Cardiac muscle cell (in vitro differentiated cells and primary cell): ENCODE data around the gene AAGAB. TPM values are rescaled to one million over a fixed set of nuclear protein-coding genes. Genes with fewer than 3 reads are reported as not detected.

Experiments used
- DNase-seq, 2 donors: peaks; one replicate each; pipeline versions ENCODE4 v3.0.0 to v3.0.0-alpha.2; 2010 to 2017; ENCODE audit warnings: low read depth in 1 of 2, low spot score in 1 of 2
- H3K27ac ChIP-seq: fragments of 200-600 bp; sonication (generic); 2 replicates; pipeline ENCODE4 v1.5.1; 2016
- H3K27me3 ChIP-seq: fragments of 200-600 bp; sonication (generic); 2 replicates; pipeline ENCODE4 v1.6.0; 2016; ENCODE audit warnings: control low read depth
- H3K36me3 ChIP-seq: fragments of 200-600 bp; sonication (generic); 2 replicates; pipeline ENCODE4 v1.5.1; 2016; ENCODE audit warnings: control low read depth
- H3K4me1 ChIP-seq: fragments of 200-600 bp; sonication (generic); 2 replicates; pipeline ENCODE4 v1.8.1; 2017; ENCODE audit warnings: low read depth, mild to moderate bottlenecking, mixed run types
- H3K4me3 ChIP-seq: fragments of 200-600 bp; sonication (generic); 2 replicates; pipeline ENCODE4 v1.5.1; 2016; ENCODE audit warnings: mild to moderate bottlenecking
- H3K9me3 ChIP-seq: fragments of 200-600 bp; sonication (generic); 2 replicates; pipeline ENCODE4 v1.5.1; 2017; ENCODE audit warnings: low read depth, mild to moderate bottlenecking, control low read depth
- CTCF ChIP-seq: IDR thresholded peaks from 2 replicates; pipeline ENCODE4 v1.5.1; 2012; ENCODE audit warnings: low read depth, mild to moderate bottlenecking, low read length
- polyA plus RNA-seq: library from polyadenylated mRNA; unstranded; fragments of >200 nt; fragmentation: Nextera tagmentation; extraction: Ambion mirVana; gene quantifications from 2 replicates; pipeline ENCODE4 v1.2.1, GENCODE V29; 2016
- total RNA-seq: library from RNA; depleted of rRNA; stranded (reverse); fragments of >200 nt; gene quantifications from 2 replicates; pipeline ENCODE4 v1.2.3, GENCODE V29; 2016

Gene AAGAB
- total and polyA plus RNA-seq, 2 experiments from 2014 or later: 27.8 to 45.3 TPM

- Histone ChIP-seq H3K9me3 (no peaks in the 10 kb centered on the region), H3K27me3 (no peaks in the 10 kb centered on the region), H3K4me3 (no peak overlapping the region), H3K27ac (no peak overlapping the region), H3K36me3 (peaks cover 11% of the 10 kb centered on the region), H3K4me1 (no peaks in the 10 kb centered on the region)
- no peak for TF ChIP-seq CTCF
- no peak for DNase-seq
Observed at GRCh38 chr15:67232591-67232990, 21.9 kb downstream of the AAGAB start.

GRCh38 chr15:67230504-67230903, 24.0 kb downstream of the AAGAB start:
- Histone ChIP-seq H3K27ac (no peak overlapping the region), H3K9me3 (no peaks in the 10 kb centered on the region), H3K36me3 (peaks cover 11% of the 10 kb centered on the region), H3K4me3 (no peak overlapping the region), H3K27me3 (no peaks in the 10 kb centered on the region), H3K4me1 (no peaks in the 10 kb centered on the region)
- DNase-seq: no peak
- TF ChIP-seq CTCF: no peak

- H3K36me3 ChIP-seq: peaks cover 11% of the 10 kb centered on the region
- H3K27ac ChIP-seq: no peak overlapping the region
- DNase-seq: no peak
- no peaks in the 10 kb centered on the region for H3K27me3 ChIP-seq
- TF ChIP-seq CTCF: no peak
- no peak overlapping the region for H3K4me3 ChIP-seq
- H3K4me1 ChIP-seq: no peaks in the 10 kb centered on the region
- H3K9me3 ChIP-seq: no peaks in the 10 kb centered on the region
Observed at GRCh38 chr15:67228286-67228685, 26.2 kb downstream of the AAGAB start.

- H3K4me3 ChIP-seq: no peak overlapping the region
- H3K27ac ChIP-seq: no peak overlapping the region
- DNase-seq: no peak
- peaks cover 11% of the 10 kb centered on the region for H3K36me3 ChIP-seq
- no peaks in the 10 kb centered on the region for H3K4me1 ChIP-seq
- no peaks in the 10 kb centered on the region for H3K9me3 ChIP-seq
- TF ChIP-seq CTCF: no peak
- H3K27me3 ChIP-seq: no peaks in the 10 kb centered on the region
Observed at GRCh38 chr15:67227846-67228245, 26.6 kb downstream of the AAGAB start.

GRCh38 chr15:67227431-67227830, 27.0 kb downstream of the AAGAB start:
- Histone ChIP-seq H3K27ac (no peak overlapping the region), H3K4me3 (no peak overlapping the region), H3K9me3 (no peaks in the 10 kb centered on the region), H3K4me1 (no peaks in the 10 kb centered on the region), H3K36me3 (peaks cover 11% of the 10 kb centered on the region), H3K27me3 (no peaks in the 10 kb centered on the region)
- no peak for TF ChIP-seq CTCF
- DNase-seq: no peak

- Histone ChIP-seq H3K27me3 (no peaks in the 10 kb centered on the region), H3K4me1 (no peaks in the 10 kb centered on the region), H3K36me3 (no peaks in the 10 kb centered on the region), H3K27ac (no peak overlapping the region), H3K9me3 (no peaks in the 10 kb centered on the region), H3K4me3 (no peak overlapping the region)
- no peak for TF ChIP-seq CTCF
- DNase-seq: peak in 1 of 2 donors; percentile 72
Observed at GRCh38 chr15:67225336-67225735, 29.1 kb downstream of the AAGAB start.
